Hematopoietic multipotent progenitor cell treated with erythropoietin and hydrocortisone succinate and interleukin-3 and kit ligand, for 4 days (in vitro differentiated cells): Measurements from ENCODE around the gene ABHD8.

Source experiments
- DNase-seq: peaks from one replicate; pipeline ENCODE4 v3.0.0-alpha.2; 2015

Gene ABHD8, protein sequence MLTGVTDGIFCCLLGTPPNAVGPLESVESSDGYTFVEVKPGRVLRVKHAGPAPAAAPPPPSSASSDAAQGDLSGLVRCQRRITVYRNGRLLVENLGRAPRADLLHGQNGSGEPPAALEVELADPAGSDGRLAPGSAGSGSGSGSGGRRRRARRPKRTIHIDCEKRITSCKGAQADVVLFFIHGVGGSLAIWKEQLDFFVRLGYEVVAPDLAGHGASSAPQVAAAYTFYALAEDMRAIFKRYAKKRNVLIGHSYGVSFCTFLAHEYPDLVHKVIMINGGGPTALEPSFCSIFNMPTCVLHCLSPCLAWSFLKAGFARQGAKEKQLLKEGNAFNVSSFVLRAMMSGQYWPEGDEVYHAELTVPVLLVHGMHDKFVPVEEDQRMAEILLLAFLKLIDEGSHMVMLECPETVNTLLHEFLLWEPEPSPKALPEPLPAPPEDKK

GRCh38 chr19:17303167-17303939 is at the start of gene ABHD8:
ABHD8 (minus strand) TSS chr19:17303425; CDS start chr19:17301616, 1,809 bp downstream.
- DNase-seq: peak; percentile 98

GRCh38 chr19:17352608-17353280 is 49.5 kb upstream of the ABHD8 start:
- no peak for DNase-seq

GRCh38 chr19:17351815-17352435 is 48.7 kb upstream of the ABHD8 start:
- no peak for DNase-seq

DNA sequence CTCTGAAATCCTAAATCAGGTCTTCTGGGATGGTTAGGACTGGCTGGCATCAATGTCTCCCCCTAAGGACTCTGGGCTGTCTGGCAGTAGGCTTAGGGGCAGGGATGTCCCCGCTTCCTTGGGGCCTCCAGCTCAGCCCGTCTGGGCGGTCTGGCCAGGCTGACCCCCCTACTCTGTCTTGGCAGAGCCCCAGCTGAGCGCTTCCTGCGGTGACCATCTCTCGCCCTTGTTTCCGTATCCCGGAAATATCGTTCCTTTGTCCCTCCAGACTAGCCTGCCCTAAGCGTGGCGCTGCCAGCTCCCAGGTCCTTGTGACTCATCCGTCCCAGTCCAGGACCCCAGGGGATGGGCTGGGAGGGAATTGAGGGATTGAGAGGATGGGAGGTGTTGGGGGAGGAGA is 45.5 kb upstream of the ABHD8 start:
- DNase-seq: no peak

- DNase-seq: no peak
These were observed 44.7 kb upstream of the ABHD8 start for GRCh38 chr19:17347877-17348276.

DNA sequence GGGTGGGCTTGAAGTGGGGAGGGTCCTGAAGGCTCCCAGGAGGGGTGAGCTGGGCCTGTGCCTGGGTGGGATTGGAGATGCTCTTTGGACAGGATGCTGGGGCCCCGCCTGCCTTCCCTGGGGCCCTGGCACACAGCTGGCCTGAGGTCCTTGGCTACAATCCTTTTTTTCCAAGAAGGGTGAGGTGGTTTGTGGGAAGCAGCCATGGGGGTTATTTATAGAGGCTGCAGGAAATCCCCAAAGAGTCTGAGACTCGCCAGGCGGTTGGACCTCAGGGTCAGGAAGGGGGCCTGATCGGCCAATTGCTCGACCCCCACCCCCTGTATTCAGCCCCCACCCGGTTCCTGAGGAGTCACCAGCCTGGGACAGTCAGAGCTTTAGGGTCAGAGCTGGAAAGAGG is 44.1 kb upstream of the ABHD8 start:
- DNase-seq: no peak

- DNase-seq: peak; percentile 82
These were observed 43.0 kb upstream of the ABHD8 start for GRCh38 chr19:17346109-17346671.

DNA sequence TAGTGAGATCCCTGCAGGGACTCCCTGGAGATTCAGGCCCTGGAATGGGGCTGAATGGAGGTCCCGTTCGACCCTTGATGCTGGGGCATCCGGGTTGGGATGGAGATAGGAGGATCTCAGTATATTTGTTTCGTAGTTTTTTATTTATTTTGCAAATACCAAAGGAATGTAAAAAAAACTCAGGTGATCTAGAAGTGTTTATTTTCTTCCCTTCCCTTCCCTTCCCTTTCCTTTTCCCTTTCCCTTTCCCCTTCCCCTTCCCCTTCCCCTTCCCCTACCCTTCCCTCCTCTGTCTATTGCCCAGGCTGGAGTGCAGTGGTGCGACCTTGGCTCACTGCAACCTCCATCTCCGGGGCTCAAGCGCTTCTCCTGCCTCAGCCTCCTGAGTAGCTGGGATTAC is 38.6 kb upstream of the ABHD8 start:
- DNase-seq: no peak

GRCh38 chr19:17341386-17341785 is 38.2 kb upstream of the ABHD8 start:
- DNase-seq: no peak

DNA sequence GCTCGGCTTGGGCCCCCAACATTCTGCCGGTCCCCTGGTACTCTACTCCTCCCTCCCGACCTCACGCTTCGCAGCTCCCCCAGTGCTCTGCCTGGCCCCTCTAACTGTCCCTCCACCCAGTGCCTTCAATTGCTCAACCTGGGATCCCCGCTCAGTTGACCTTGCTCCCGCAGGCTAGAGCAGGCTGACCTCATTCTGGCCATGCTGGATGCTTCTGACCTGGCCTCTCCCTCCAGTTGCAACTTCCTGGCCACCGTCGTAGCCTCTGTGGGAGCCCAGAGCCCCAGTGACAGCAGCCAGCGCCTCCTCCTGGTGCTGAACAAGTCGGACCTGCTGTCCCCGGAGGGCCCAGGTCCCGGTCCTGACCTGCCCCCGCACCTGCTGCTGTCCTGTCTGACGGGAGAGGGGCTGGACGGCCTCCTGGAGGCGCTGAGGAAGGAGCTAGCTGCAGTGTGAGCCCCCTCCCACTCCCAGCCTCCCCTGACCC is 37.7 kb upstream of the ABHD8 start:
- no peak for DNase-seq

GRCh38 chr19:17340302-17340870 is 37.2 kb upstream of the ABHD8 start:
- peak; percentile 72 for DNase-seq

DNA sequence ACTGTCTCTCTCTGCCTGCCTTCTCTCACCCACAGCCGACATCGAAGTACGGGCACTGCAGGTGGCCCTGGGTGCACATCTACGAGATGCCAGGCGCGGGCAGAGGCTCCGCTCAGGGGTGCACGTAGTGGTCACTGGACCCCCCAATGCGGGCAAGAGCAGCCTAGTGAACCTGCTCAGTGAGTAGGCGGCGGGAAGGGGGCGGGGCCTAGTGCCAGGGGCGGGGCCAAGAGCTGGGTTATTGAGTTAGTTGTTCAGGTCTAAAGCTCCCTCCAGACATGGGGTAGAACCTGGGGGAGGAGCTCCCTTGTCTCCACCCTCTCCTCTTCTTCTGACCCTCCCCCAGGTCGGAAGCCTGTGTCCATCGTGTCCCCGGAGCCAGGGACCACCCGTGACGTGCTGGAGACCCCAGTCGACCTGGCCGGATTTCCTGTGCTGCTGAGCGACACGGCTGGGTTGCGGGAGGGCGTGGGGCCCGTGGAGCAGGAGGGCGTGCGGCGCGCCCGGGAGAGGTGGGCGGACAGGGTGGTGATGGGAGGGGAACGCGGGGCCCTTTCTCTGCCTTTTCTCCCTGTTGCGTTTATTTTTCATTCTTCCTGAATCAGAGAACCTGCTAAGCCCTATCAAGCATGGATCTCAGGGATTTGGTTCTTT is 36.0 kb upstream of the ABHD8 start:
- DNase-seq: peak; percentile 53

DNA sequence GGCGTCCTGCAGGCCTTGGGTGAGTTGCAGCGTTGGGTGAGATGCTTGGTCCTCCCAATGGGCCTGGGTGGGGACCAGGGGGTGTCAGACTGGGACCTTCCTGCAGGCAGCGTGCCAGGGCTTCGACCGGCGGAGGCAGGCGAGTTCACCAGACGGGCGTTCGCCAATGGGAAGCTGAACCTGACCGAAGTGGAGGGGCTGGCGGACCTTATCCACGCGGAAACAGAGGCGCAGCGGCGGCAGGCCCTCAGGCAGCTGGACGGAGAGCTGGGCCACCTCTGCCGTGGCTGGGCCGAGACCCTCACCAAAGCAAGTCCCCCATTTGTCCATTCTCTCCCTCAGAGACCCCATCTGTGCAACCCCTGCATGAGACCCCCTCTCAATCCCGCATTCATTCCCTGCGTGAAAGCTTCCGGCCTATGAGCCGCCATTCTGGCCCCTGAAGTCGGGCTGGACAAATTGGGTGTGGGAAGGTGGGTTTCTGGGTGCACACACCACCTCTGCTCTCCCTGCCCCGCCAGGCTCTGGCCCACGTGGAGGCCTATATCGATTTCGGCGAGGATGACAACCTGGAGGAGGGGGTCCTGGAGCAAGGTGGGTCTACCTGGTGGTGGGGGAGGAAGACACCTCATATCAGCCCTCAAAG is 35.3 kb upstream of the ABHD8 start:
- DNase-seq: no peak

- DNase-seq: peak; percentile 78
These were observed 34.6 kb upstream of the ABHD8 start for GRCh38 chr19:17337675-17338432.

DNA sequence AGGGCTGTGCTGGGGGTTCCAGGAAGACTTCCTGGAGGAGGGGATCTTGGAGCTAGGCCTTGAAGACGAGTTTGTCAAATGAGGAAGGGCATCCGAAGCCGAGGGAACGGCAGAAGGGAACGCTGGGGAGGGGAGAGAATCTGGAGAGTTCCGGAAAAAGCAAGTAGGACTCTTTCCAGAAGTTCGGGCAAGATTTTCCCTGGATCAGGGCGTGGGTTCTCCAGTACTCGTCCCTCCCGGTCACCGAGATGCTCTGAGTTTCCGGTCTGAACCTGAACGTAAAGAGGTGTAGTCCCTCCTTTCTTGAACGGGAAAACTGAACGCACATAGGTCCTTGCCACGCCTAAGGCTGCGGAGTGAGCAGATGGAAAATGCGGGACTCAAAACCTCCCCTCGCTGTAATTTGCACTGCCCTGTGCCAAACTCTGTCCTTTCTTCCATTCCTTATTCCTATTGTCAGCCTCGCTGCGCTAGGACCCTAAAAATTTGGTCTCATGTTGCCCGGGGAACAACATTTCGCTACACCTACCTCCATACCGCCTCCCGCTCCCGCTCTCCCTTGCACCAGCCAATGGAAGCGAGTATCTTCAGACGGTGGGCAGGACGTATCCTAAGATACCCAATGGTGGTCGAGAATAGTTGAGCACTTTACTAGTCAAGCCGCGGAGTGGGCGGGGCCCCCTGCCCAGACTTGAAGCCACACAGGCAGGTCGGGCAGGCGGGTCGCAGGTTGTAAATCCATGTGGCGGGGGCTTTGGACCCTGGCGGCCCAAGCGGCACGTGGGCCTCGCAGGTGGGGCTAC is 33.8 kb upstream of the ABHD8 start, which contains the start of gene GTPBP3:
TSS of gene GTPBP3 (plus strand) at position 682 of the 803 bp plus-strand sequence. CDS start at position 741, 59 bp downstream.
- DNase-seq: peak; percentile 100

DNA sequence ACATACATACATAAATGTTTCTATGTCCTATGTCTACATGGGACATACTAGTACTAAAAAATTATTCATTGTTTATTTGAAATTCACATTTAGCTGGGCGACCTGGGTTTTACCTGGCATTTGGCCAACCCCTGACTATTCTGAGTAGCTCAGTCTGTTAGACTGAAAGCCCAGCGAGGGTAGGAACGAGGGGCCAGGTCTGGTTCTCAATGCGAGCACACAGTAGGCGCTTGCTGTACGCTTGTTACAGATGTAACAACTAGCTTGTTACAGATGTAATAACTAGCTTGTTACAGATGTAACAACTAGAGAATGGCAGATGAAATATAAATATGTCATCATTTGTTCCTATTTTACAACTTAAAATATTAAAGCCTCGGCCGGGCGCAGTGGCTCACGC is 32.4 kb upstream of the ABHD8 start:
- DNase-seq: no peak

DNA sequence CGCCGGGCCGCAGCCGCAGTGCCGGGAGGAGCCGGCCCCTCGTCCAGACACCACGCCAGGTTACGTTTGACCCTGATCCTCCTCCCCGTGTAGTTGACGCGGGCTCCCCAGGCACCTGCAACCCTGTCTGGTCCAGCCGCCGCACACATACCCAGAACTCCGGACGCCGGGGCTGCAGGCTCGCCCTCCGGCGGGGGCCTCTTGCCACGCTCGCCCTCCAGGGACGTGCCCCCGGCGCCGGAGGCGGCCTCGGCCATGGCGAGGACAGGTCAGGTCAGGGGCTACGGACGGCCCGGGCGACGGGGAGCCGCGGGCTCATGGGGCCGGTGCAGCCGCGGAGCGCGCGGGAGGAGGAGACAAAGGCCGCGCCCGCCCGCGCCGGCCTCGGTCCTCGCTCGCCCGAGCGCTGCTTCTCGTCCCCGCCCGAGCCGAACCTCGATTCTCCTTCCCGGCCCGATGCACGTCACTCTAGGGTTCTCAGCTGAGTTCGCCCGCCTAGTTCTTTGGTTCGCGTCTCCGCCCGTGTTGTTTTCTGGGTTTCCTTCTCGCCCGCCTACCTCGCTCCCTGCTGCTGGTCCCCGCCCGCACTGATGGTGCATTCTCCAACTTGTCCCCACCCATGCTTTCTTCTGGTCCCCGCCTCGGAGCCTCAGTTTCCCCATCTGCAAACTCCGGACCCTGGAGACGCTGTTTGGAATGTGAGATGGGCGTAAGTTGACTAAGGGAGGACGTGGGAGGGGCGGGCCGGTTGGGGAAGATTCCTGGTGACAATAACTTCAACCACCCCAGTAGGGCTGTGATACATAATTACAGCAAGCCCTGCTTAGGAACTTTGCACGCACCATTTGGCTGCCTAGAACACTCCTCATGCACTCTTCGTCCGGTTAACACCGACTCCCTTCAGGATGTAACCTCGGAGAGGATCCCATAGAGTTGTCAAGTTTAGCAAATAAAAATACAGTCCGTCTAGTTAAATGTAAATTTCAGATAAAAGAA is 31.5 kb upstream of the ABHD8 start, which contains the start of gene ANO8:
TSS of gene ANO8 (minus strand) at position 442 of the 996 bp plus-strand sequence. CDS start at position 257, 185 bp downstream.
- DNase-seq: peak; percentile 98
